Stimulated activated CD4-positive, alpha-beta T cell treated with anti-CD3 and anti-CD28 coated beads, Interleukin-2, amount 100 ng/mL, for 4 hours (primary cell): Measurements from ENCODE around the gene KRTAP4-5.
"Not testable (repeated sequence)": the region's sequence is repeated elsewhere in the genome, so short reads cannot be mapped to it uniquely, and the experiment has no call there.

Experiments
- DNase-seq: peaks from one replicate; pipeline ENCODE4 v3.0.0-alpha.2; 2020; ENCODE audit warnings: low read depth

The KRTAP4-5 gene

GRCh38 chr17:41108728-41109386 is 40.8 kb downstream of the KRTAP4-5 start:
- DNase-seq: not testable (repeated sequence)

GRCh38 chr17:41107941-41108450 is 41.6 kb downstream of the KRTAP4-5 start:
- no peak for DNase-seq

DNA sequence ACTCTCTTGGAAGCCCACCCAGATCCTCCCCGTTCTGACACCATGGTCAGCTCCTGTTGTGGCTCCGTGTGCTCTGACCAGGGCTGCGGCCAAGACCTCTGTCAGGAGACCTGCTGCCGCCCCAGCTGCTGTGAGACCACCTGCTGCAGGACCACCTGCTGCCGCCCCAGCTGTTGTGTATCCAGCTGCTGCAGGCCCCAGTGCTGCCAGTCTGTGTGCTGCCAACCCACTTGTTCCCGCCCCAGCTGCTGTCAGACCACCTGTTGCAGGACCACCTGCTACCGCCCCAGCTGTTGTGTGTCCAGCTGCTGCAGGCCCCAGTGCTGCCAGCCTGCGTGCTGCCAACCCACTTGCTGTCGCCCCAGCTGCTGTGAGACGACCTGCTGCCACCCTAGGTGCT is 44.3 kb downstream of the KRTAP4-5 start, which contains the start of gene KRTAP4-9:
TSS of gene KRTAP4-9 (plus strand) at position 43 of the 400 bp plus-strand sequence. CDS start at position 43, 0 bp downstream.
- not testable (repeated sequence) for DNase-seq

GRCh38 chr17:41104386-41105038 is 45.1 kb downstream of the KRTAP4-5 start:
- not testable (repeated sequence) for DNase-seq

DNA sequence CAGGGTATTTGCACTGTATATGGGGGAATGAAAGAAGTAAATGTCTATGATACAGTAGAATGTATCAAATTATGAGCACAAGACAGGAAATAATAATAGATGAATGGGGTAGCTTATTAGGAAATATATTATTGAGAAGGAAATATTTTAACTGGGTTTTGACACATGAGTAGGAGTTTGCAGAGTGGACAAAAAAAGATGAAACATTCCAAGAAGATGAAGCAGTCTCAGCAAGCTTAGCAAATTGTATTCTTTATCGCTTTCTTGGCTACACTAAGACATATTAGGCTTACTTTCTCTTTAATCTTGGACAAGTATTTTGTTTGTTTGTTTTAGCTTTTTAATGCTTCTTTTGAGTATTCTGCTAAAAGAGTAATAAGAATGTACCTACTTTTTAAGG is 45.7 kb downstream of the KRTAP4-5 start:
- no peak for DNase-seq

- DNase-seq: no peak
Measured at GRCh38 chr17:41101586-41102259, 47.9 kb downstream of the KRTAP4-5 start, which contains the start of gene KRTAP4-16. KRTAP4-16 (minus strand) TSS chr17:41102209; CDS start chr17:41102209, 0 bp downstream.

DNA sequence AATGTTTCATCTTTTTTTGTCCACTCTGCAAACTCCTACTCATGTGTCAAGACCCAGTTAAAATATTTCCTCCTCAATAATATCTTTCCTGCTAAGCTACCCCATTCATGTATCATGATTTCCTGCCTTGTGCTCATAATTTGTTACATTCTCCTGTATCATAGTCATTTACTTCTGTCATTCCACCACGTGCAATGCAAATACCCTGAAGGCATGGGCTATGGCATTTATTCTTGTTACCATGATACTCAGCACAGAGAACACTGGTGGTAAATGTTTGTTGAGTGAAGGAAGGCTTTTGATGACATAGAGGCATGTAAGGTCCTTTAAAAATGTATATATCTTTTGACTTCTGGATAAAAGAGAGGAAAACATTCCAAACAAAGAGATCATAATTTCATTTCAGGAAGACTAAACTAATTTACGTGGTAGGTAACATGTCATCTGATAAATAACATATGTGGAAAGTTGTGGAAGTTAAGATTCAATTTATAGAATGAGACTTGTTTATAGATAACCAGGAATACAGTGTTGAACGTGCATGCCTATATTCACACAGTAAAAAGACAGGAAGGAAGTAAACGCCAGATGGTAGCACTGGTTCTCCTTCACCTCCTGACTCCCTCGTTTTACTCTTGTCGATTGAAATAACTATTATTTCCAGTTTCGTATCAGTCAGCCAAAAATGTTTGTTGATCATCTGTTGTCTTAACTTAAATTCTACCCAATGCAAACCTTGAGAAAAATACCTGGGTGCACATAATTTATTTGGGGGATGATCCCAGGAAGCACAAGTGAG is 49.7 kb downstream of the KRTAP4-5 start:
- not testable (repeated sequence) for DNase-seq
